B cell (primary cell): Measurements from ENCODE around the gene SEPTIN2. TPM values are rescaled to one million over a fixed set of nuclear protein-coding genes. Genes with fewer than 3 reads are reported as not detected.

Experiments used
- ATAC-seq: fragments of 200-7000 bp; cut with Tn5 transposase; one replicate; pipeline ENCODE4 v1.10.0; 2021; ENCODE audit warnings: low read depth, mild to moderate bottlenecking, moderate number of reproducible peaks, moderate library complexity
- CTCF ChIA-PET: fragments of 350-600 bp; sonication (Branson Sonifier 250); formaldehyde crosslinking; loops from one replicate; lab custom pipeline; 2021; ENCODE audit warnings: antibody characterized with exemption, inconsistent platforms; lab: Charles Lee
- POLR2A ChIA-PET: fragments of 350-600 bp; sonication (Branson Sonifier 250); formaldehyde crosslinking; loops from one replicate; lab custom pipeline; 2021; ENCODE audit warnings: antibody characterized with exemption; lab: Charles Lee
- DNase-seq: peaks from one replicate; pipeline ENCODE4 v3.0.0; 2013
- H2AFZ ChIP-seq: 2 replicates; pipeline ENCODE4 v1.6.1; 2012; ENCODE audit warnings: mild to moderate bottlenecking, low read depth, low read length; ENCODE audit not compliant: insufficient read depth, poor library complexity, severe bottlenecking
- H3K27ac ChIP-seq, 2 donors: 1 replicate in 1 of 2; 2 replicates in 1 of 2; pipeline ENCODE4 v1.5.1; 2012 to 2013; ENCODE audit warnings: low read length in 2 of 2, mild to moderate bottlenecking in 2 of 2, moderate library complexity in 1 of 2
- H3K27me3 ChIP-seq, 4 experiments: fragments of 200-600 bp in 1 of 4; sonication (generic) in 1 of 4; replicated peaks in 1 of 4; 1 replicate in 2 of 4; 2 replicates in 2 of 4; pipeline versions ENCODE4 v1.6.1 to v1.7.0; 2013 to 2016; ENCODE audit warnings: low read length in 3 of 4, mild to moderate bottlenecking in 2 of 4, mixed read lengths in 1 of 4, moderate library complexity in 1 of 4; ENCODE audit not compliant: insufficient read depth in 4 of 4, control insufficient read depth in 3 of 4; ENCODE audit errors: control extremely low read depth in 1 of 4
- H3K36me3 ChIP-seq, 2 experiments: replicated peaks in 1 of 2; 1 replicate in 1 of 2; 2 replicates in 1 of 2; pipeline versions ENCODE4 v1.6.1 to v1.7.1; 2013; ENCODE audit warnings: low read length in 1 of 2; ENCODE audit not compliant: insufficient read depth in 2 of 2, control insufficient read depth in 1 of 2; ENCODE audit errors: control extremely low read depth in 1 of 2, extremely low read depth in 1 of 2
- H3K4me1 ChIP-seq, 2 donors: fragments of 200-600 bp in 1 of 2; sonication (generic) in 1 of 2; 1 replicate in 1 of 2; 2 replicates in 1 of 2; pipeline versions ENCODE4 v1.5.1 to v1.6.1; 2013 to 2017; ENCODE audit warnings: low read length in 2 of 2; ENCODE audit not compliant: control insufficient read depth in 2 of 2, insufficient read depth in 2 of 2
- H3K4me2 ChIP-seq: replicated peaks from 2 replicates; pipeline ENCODE3; 2012; ENCODE audit warnings: mild to moderate bottlenecking, low read depth, low read length; ENCODE audit not compliant: poor library complexity, severe bottlenecking
- H3K4me3 ChIP-seq, 5 experiments: fragments of 200-600 bp in 1 of 5; sonication (generic) in 1 of 5; 1 replicate in 3 of 5; 2 replicates in 2 of 5; pipeline versions ENCODE4 v1.5.1 to v1.7.0; 2011 to 2016; ENCODE audit warnings: low read length in 4 of 5, mild to moderate bottlenecking in 4 of 5, low read depth in 2 of 5, control low read depth in 1 of 5, moderate library complexity in 1 of 5; ENCODE audit not compliant: insufficient read depth in 1 of 5; ENCODE audit errors: control extremely low read depth in 1 of 5, extremely low read depth in 1 of 5
- H3K79me2 ChIP-seq: fragments of 200-600 bp; sonication (generic); one replicate; pipeline ENCODE4 v1.6.0; 2016; ENCODE audit warnings: low read length; ENCODE audit not compliant: control insufficient read depth, insufficient read depth
- H3K9ac ChIP-seq: fragments of 200-600 bp; sonication (generic); 2 replicates; pipeline ENCODE4 v1.6.1; 2017; ENCODE audit warnings: mild to moderate bottlenecking, low read length, moderate library complexity
- H3K9me3 ChIP-seq, 3 donors: one replicate each; pipeline versions ENCODE4 v1.6.1 to v1.7.1; 2013; ENCODE audit warnings: low read length in 2 of 3; ENCODE audit not compliant: control insufficient read depth in 2 of 3, insufficient read depth in 1 of 3; ENCODE audit errors: control extremely low read depth in 1 of 3
- H4K20me1 ChIP-seq: 2 replicates; pipeline ENCODE4 v1.6.0; 2012; ENCODE audit warnings: mild to moderate bottlenecking, low read length; ENCODE audit not compliant: insufficient read depth, control insufficient read depth, poor library complexity, severe bottlenecking
- H3K27ac Mint-ChIP-seq: one replicate; pipeline ENCODE4 v1.8.0; 2021; ENCODE audit warnings: mixed read lengths
- H3K27me3 Mint-ChIP-seq: one replicate; pipeline ENCODE4 v1.8.0; 2021; ENCODE audit warnings: mixed read lengths
- H3K4me1 Mint-ChIP-seq: one replicate; pipeline ENCODE4 v1.8.0; 2021; ENCODE audit warnings: mixed read lengths
- H3K4me3 Mint-ChIP-seq: one replicate; pipeline ENCODE4 v1.8.0; 2021; ENCODE audit warnings: mixed read lengths
- H3K9me3 Mint-ChIP-seq: one replicate; pipeline ENCODE4 v1.8.0; 2022; ENCODE audit warnings: mixed read lengths; ENCODE audit not compliant: insufficient read depth
- EZH2 ChIP-seq: IDR thresholded peaks from 2 replicates; pipeline ENCODE4 v1.6.1; 2012; ENCODE audit warnings: borderline replicate concordance, low read depth, mild to moderate bottlenecking, moderate library complexity, low read length; ENCODE audit not compliant: insufficient read depth, poor library complexity, severe bottlenecking
- WGBS: methylation state at CpG from one replicate; pipeline ENCODE4 v1.1.5; 2013; ENCODE audit warnings: missing lambda C conversion rate; ENCODE audit not compliant: insufficient coverage; 5-methylcytosine and 5-hydroxymethylcytosine counted together
- intact Hi-C: fragments of 100-400 bp; cut with micrococcal nuclease; formaldehyde crosslinking; loops from one replicate; pipeline ENCODE4 v1.10.0; 2022
- polyA plus RNA-seq: library from polyadenylated mRNA; depleted of rRNA; stranded (reverse); fragments of >200 nt; gene quantifications from 2 replicates; pipeline ENCODE4 v1.2.3, GENCODE V29; 2012
- total RNA-seq, 2 donors: library from RNA; stranded (reverse); fragments of 120-200 nt in 1 of 2; gene quantifications; 1 replicate in 1 of 2; 2 replicates in 1 of 2; pipeline versions ENCODE4 v1.2.3 to v1.2.4, GENCODE V29; 2013 to 2022
- TF ChIP-seq, protein P1 (sequence below): fragments of 200-600 bp; IDR thresholded peaks from one replicate; pipeline ENCODE4 v1.8.0; 2022; ENCODE audit warnings: antibody characterized with exemption, mild to moderate bottlenecking

The SEPTIN2 gene
- total and polyA plus RNA-seq, 2 donors (not counting 1 experiment from before 2014, with no cell fraction given): 71.8 to 270 TPM

DNA sequence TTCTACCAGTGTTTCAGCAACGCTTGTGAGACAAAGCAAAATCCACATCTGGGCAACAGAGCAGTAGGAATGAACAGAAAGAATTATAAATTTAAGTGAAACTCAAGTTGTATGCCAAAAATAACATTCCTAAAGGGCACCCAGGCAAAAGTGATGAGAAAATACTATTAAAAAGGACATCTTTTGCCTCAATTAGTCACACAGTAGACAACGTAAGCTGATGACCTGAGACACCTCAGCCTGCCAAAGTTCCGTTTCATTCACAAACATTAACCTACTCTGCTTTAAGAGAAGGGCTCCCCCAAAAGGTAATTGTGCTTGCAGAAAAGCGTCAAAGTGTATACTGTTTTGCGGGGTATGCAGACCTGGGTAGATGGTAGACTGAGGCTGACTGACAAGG is 7.5 kb upstream of the SEPTIN2 start:
- H3K4me2 ChIP-seq: no peak overlapping the region
- H3K27me3 ChIP-seq: no peaks in the 10 kb centered on the region
- TF ChIP-seq, protein P1, sequence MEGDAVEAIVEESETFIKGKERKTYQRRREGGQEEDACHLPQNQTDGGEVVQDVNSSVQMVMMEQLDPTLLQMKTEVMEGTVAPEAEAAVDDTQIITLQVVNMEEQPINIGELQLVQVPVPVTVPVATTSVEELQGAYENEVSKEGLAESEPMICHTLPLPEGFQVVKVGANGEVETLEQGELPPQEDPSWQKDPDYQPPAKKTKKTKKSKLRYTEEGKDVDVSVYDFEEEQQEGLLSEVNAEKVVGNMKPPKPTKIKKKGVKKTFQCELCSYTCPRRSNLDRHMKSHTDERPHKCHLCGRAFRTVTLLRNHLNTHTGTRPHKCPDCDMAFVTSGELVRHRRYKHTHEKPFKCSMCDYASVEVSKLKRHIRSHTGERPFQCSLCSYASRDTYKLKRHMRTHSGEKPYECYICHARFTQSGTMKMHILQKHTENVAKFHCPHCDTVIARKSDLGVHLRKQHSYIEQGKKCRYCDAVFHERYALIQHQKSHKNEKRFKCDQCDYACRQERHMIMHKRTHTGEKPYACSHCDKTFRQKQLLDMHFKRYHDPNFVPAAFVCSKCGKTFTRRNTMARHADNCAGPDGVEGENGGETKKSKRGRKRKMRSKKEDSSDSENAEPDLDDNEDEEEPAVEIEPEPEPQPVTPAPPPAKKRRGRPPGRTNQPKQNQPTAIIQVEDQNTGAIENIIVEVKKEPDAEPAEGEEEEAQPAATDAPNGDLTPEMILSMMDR: no peak
- no peak for TF ChIP-seq EZH2
- Mint-ChIP-seq H3K27ac (peak overlapping the region; percentile 18), H3K27me3 (no peaks in the 10 kb centered on the region), H3K4me3 (no peak overlapping the region), H3K9me3 (no peaks in the 10 kb centered on the region), H3K4me1 (peaks cover 74% of the 10 kb centered on the region)
- peaks cover 67% of the 10 kb centered on the region for H4K20me1 ChIP-seq
- H3K9me3 ChIP-seq: no peaks in the 10 kb centered on the region
- DNase-seq: no peak
- ATAC-seq: no peak
- WGBS: no CpG with 5 or more reads among the region's 5 CpGs
- intact Hi-C loops: no loop called here
- H3K79me2 ChIP-seq: peaks cover 88% of the 10 kb centered on the region
- H2AFZ ChIP-seq: no peak overlapping the region
- H3K27ac ChIP-seq: no peak overlapping the region
- CTCF ChIA-PET: interaction anchor here (1.4 kb wide), 1 partner anchor 11 kb away, joined by 3 read pairs; no protein-coding TSS in a partner anchor
- H3K36me3 ChIP-seq: no peaks in the 10 kb centered on the region
- POLR2A ChIA-PET: interaction anchor here (1.7 kb wide), 1 partner anchor 8 kb away, joined by 4 read pairs; the partner anchor contains the start of genes HDLBP and SEPTIN2
- no peak overlapping the region for H3K9ac ChIP-seq
- H3K4me3 ChIP-seq: no peak overlapping the region
- peaks cover 39 to 43% of the 10 kb centered on the region in 2 donors for H3K4me1 ChIP-seq

DNA sequence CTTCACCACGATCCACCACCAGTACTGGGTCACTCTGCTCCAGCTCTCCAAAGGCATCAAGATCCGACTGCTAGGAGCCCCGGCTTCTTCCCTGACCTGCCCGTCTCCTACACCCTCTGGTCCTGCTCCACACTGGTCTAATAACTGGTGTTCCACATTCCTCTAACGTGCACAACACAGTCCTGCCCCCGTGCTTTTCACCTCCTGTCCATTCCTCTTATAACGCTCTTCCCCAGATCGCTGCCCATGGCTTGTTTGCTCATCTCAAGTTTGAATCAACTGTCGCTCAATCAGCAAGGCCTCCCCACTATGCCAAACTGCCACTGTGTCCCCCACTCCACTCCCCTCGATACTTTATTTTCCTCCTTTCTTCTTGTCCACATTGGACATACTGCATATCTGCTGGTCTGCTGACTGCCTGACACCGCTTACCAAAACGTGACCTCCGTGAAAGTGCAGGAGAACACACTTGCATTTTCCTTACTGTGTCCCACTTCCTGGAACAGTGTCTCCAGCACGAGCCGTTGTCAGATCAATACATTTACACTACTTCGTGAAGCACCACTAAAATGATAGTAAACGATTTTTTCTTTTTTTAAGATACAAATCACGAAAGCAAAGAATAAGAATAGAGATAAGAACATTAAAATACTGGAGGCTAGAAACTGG is 6.8 kb upstream of the SEPTIN2 start:
- no peaks in the 10 kb centered on the region for H3K9me3 ChIP-seq
- H3K4me1 ChIP-seq: peaks cover 43 to 44% of the 10 kb centered on the region in 2 donors
- H2AFZ ChIP-seq: no peak overlapping the region
- H3K4me2 ChIP-seq: peak overlapping the region; percentile 60
- POLR2A ChIA-PET: no interaction called here
- no peak overlapping the region for H3K4me3 ChIP-seq
- DNase-seq (no peak), ATAC-seq (no peak)
- peak overlapping the region; percentile 26 to 79 for H3K27ac ChIP-seq
- no peaks in the 10 kb centered on the region for H3K27me3 ChIP-seq
- H3K9ac ChIP-seq: no peak overlapping the region
- H3K27me3 Mint-ChIP-seq: no peaks in the 10 kb centered on the region
- H3K36me3 ChIP-seq: no peaks in the 10 kb centered on the region
- peaks cover 88% of the 10 kb centered on the region for H3K79me2 ChIP-seq
- H4K20me1 ChIP-seq: peaks cover 63% of the 10 kb centered on the region
- 97% methylated on average over 13 of the region's 18 CpGs for WGBS
- TF ChIP-seq, protein P1: no peak
- no peak for TF ChIP-seq EZH2
- CTCF ChIA-PET: no interaction called here
- no peaks in the 10 kb centered on the region for H3K9me3 Mint-ChIP-seq
- H3K4me3 Mint-ChIP-seq: no peak overlapping the region
- H3K27ac Mint-ChIP-seq: peak overlapping the region; percentile 86
- H3K4me1 Mint-ChIP-seq: peaks cover 73% of the 10 kb centered on the region
- intact Hi-C loops: no loop called here
